Mucosa of descending colon (tissue), 3 donors: ENCODE data around the gene CYYR1. TPM values are rescaled to one million over a fixed set of nuclear protein-coding genes. Genes with fewer than 3 reads are reported as not detected.

Experiments
- ATAC-seq: fragments of 200-7000 bp; cut with Tn5 transposase; one replicate; pipeline ENCODE4 v1.9.1; 2020; ENCODE audit warnings: mild to moderate bottlenecking, moderate library complexity
- DNase-seq, 3 donors: peaks; one replicate each; pipeline ENCODE4 v3.0.0-alpha.2; 2020
- H3K36me3 ChIP-seq: fragments of 200-600 bp; one replicate; pipeline ENCODE4 v1.8.0; 2021; ENCODE audit warnings: low read depth, mild to moderate bottlenecking
- H3K4me1 ChIP-seq: fragments of 200-600 bp; one replicate; pipeline ENCODE4 v1.8.0; 2021; ENCODE audit warnings: low read depth, mild to moderate bottlenecking
- H3K4me3 ChIP-seq: fragments of 200-600 bp; one replicate; pipeline ENCODE4 v1.8.0; 2021; ENCODE audit warnings: mild to moderate bottlenecking
- H3K9me3 ChIP-seq: fragments of 200-600 bp; one replicate; pipeline ENCODE4 v1.8.0; 2021; ENCODE audit warnings: mild to moderate bottlenecking
- CTCF ChIP-seq: fragments of 200-600 bp; IDR thresholded peaks from one replicate; pipeline ENCODE4 v1.8.0; 2022; ENCODE audit warnings: antibody characterized with exemption, mild to moderate bottlenecking
- intact Hi-C, 2 donors: fragments of 100-400 bp; cut with DNase I in 1 of 2; cut with micrococcal nuclease in 1 of 2; formaldehyde crosslinking; loops; one replicate each; pipeline versions ENCODE4 v1.11.0 to v1.11.1; 2022; cut with DNase I, micrococcal nuclease
- total RNA-seq, 3 donors: library from RNA; stranded (reverse); fragmentation: NEBNext Ultra II Directional in 2 of 3; extraction: Animal tissue kit (Norgen Biotek cat#: 25700) in 2 of 3; gene quantifications; one replicate each; pipeline versions ENCODE4 v1.2.1 to v1.2.4, GENCODE V29; 2021 to 2023
- donor health status: DM: no; HTN: no; CAD: no; lungs with moderate emphysema.
- donor health status: DM: no; HTN: no; CAD: no.
- donor health status: DM: no; HTN: yes; CAD: no.

The CYYR1 gene
- total RNA-seq, 3 donors from 2014 or later: 4.3 to 5.9 (median 5.2) TPM

- Histone ChIP-seq H3K4me1 (no peaks in the 10 kb centered on the region), H3K36me3 (no peaks in the 10 kb centered on the region), H3K9me3 (no peaks in the 10 kb centered on the region), H3K4me3 (no peak overlapping the region)
- DNase-seq: no peak
- TF ChIP-seq CTCF: no peak
- no peak for ATAC-seq
- intact Hi-C loops: no loop called here
These were observed 18.7 kb downstream of the CYYR1 start for GRCh38 chr21:26554365-26554764.

GRCh38 chr21:26553898-26554297, 19.2 kb downstream of the CYYR1 start:
- DNase-seq (no peak), ATAC-seq (no peak)
- H3K4me3 ChIP-seq: no peak overlapping the region
- intact Hi-C loops: no loop called here
- no peak for TF ChIP-seq CTCF
- H3K4me1 ChIP-seq: no peaks in the 10 kb centered on the region
- H3K36me3 ChIP-seq: no peaks in the 10 kb centered on the region
- no peaks in the 10 kb centered on the region for H3K9me3 ChIP-seq

- DNase-seq: no peak
- Histone ChIP-seq H3K9me3 (no peaks in the 10 kb centered on the region), H3K36me3 (no peaks in the 10 kb centered on the region), H3K4me1 (no peaks in the 10 kb centered on the region), H3K4me3 (no peak overlapping the region)
- no peak for TF ChIP-seq CTCF
- no peak for ATAC-seq
- intact Hi-C loops: no loop called here
These were observed 22.8 kb downstream of the CYYR1 start for GRCh38 chr21:26550326-26550725.

GRCh38 chr21:26546446-26547097, 26.5 kb downstream of the CYYR1 start:
- no peaks in the 10 kb centered on the region for H3K4me1 ChIP-seq
- TF ChIP-seq CTCF: no peak
- H3K4me3 ChIP-seq: no peak overlapping the region
- DNase-seq (peak in 1 of 3 donors; percentile 9), ATAC-seq (no peak)
- no peaks in the 10 kb centered on the region for H3K36me3 ChIP-seq
- intact Hi-C loops: no loop called here
- H3K9me3 ChIP-seq: no peaks in the 10 kb centered on the region

GRCh38 chr21:26544201-26544775, 28.8 kb downstream of the CYYR1 start:
- Histone ChIP-seq H3K4me3 (no peak overlapping the region), H3K9me3 (no peaks in the 10 kb centered on the region), H3K36me3 (no peaks in the 10 kb centered on the region), H3K4me1 (no peaks in the 10 kb centered on the region)
- ATAC-seq: no peak
- intact Hi-C loops: no loop called here
- DNase-seq: no peak
- TF ChIP-seq CTCF: no peak
